Measurements from ENCODE around the gene HS1BP3.

Gene HS1BP3

GRCh38 chr2:20647738-20648137 lies 3.2 kb downstream of the HS1BP3 start:
- no peaks in the 10 kb centered on the region for H3K27me3 ChIP-seq
- peaks cover 27% of the 10 kb centered on the region for H3K36me3 ChIP-seq
- H3K27ac ChIP-seq: peak overlapping the region; percentile 19
- H3K9ac ChIP-seq: no peak overlapping the region
- H3K9me3 ChIP-seq: no peaks in the 10 kb centered on the region
- peak overlapping the region; percentile 18 for H3K4me3 ChIP-seq
- TF ChIP-seq Cebpa-rat (IDR thresholded peaks at IDR 0.05): no peak
- peaks cover 5% of the 10 kb centered on the region; the same call in 1 of the 2 replicates for H4K20me1 ChIP-seq
- H3K4me1 ChIP-seq: peaks cover 62% of the 10 kb centered on the region
- H3K4me2 ChIP-seq: peak overlapping the region; percentile 98

GRCh38 chr2:20647211-20647610 lies 3.7 kb downstream of the HS1BP3 start:
- peak overlapping the region; percentile 98 for H3K4me2 ChIP-seq
- peak overlapping the region; percentile 49 for H3K9ac ChIP-seq
- peak overlapping the region; percentile 18 for H3K4me3 ChIP-seq
- peaks cover 67% of the 10 kb centered on the region for H3K4me1 ChIP-seq
- TF ChIP-seq Cebpa-rat (IDR thresholded peaks at IDR 0.05): no peak
- peaks cover 27% of the 10 kb centered on the region for H3K36me3 ChIP-seq
- peaks cover 11% of the 10 kb centered on the region for H4K20me1 ChIP-seq
- no peaks in the 10 kb centered on the region for H3K9me3 ChIP-seq
- peak overlapping the region; percentile 79 for H3K27ac ChIP-seq
- no peaks in the 10 kb centered on the region for H3K27me3 ChIP-seq

GRCh38 chr2:20646446-20646845 lies 4.5 kb downstream of the HS1BP3 start:
- Histone ChIP-seq H3K4me1 (peaks cover 70% of the 10 kb centered on the region), H4K20me1 (peaks cover 18% of the 10 kb centered on the region), H3K4me3 (no peak overlapping the region), H3K36me3 (peaks cover 29% of the 10 kb centered on the region), H3K27me3 (no peaks in the 10 kb centered on the region), H3K4me2 (peak overlapping the region; percentile 98), H3K9ac (peak overlapping the region; percentile 49; the same call in 1 of the 2 replicates), H3K9me3 (no peaks in the 10 kb centered on the region), H3K27ac (peak overlapping the region; percentile 79)
- no peak for TF ChIP-seq Cebpa-rat (IDR thresholded peaks at IDR 0.05)

- Histone ChIP-seq H3K4me2 (peak overlapping the region; percentile 98), H3K27me3 (no peaks in the 10 kb centered on the region), H3K4me1 (peaks cover 73% of the 10 kb centered on the region), H3K9ac (0 out of 2 replicates have a peak overlapping the region, but pooled peaks have one; percentile 20), H3K9me3 (no peaks in the 10 kb centered on the region), H3K4me3 (no peak overlapping the region), H3K27ac (0 out of 2 replicates have a peak overlapping the region, but pooled peaks have one; percentile 79), H4K20me1 (peaks cover 25% of the 10 kb centered on the region), H3K36me3 (peaks cover 34% of the 10 kb centered on the region)
- no peak for TF ChIP-seq Cebpa-rat (IDR thresholded peaks at IDR 0.05)
These were observed 5.1 kb downstream of the HS1BP3 start for GRCh38 chr2:20645761-20646160.

- no peak overlapping the region for H3K9ac ChIP-seq
- peaks cover 38% of the 10 kb centered on the region for H3K36me3 ChIP-seq
- TF ChIP-seq Cebpa-rat (IDR thresholded peaks at IDR 0.05): no peak
- H4K20me1 ChIP-seq: peaks cover 29% of the 10 kb centered on the region
- 0 out of 2 replicates have a peak overlapping the region, but pooled peaks have one; percentile 79 for H3K27ac ChIP-seq
- no peak overlapping the region for H3K4me3 ChIP-seq
- H3K27me3 ChIP-seq: no peaks in the 10 kb centered on the region
- no peak overlapping the region for H3K4me2 ChIP-seq
- peaks cover 75% of the 10 kb centered on the region for H3K4me1 ChIP-seq
- no peaks in the 10 kb centered on the region for H3K9me3 ChIP-seq
These were observed 5.6 kb downstream of the HS1BP3 start for GRCh38 chr2:20645301-20645701.

GRCh38 chr2:20643826-20644225 lies 7.1 kb downstream of the HS1BP3 start:
- Histone ChIP-seq H3K4me3 (no peak overlapping the region), H3K27me3 (no peaks in the 10 kb centered on the region), H3K4me1 (peaks cover 73% of the 10 kb centered on the region), H3K36me3 (peaks cover 53% of the 10 kb centered on the region), H3K9ac (no peak overlapping the region), H3K9me3 (no peaks in the 10 kb centered on the region), H4K20me1 (peaks cover 42% of the 10 kb centered on the region), H3K4me2 (no peak overlapping the region), H3K27ac (no peak overlapping the region)
- no peak for TF ChIP-seq Cebpa-rat (IDR thresholded peaks at IDR 0.05)

- Histone ChIP-seq H3K4me3 (no peak overlapping the region), H3K27me3 (no peaks in the 10 kb centered on the region), H3K9me3 (no peaks in the 10 kb centered on the region), H3K9ac (0 out of 2 replicates have a peak overlapping the region, but pooled peaks have one; percentile 10), H3K4me1 (peaks cover 71% of the 10 kb centered on the region), H4K20me1 (peaks cover 50% of the 10 kb centered on the region), H3K27ac (no peak overlapping the region), H3K36me3 (peaks cover 61% of the 10 kb centered on the region), H3K4me2 (no peak overlapping the region)
- no peak for TF ChIP-seq Cebpa-rat (IDR thresholded peaks at IDR 0.05)
These were observed 7.8 kb downstream of the HS1BP3 start for GRCh38 chr2:20643060-20643459.

GRCh38 chr2:20642055-20642971 lies 8.6 kb downstream of the HS1BP3 start:
- peak overlapping the region; percentile 66 for H3K4me2 ChIP-seq
- peaks cover 67% of the 10 kb centered on the region for H3K36me3 ChIP-seq
- no peak for TF ChIP-seq Cebpa-rat (IDR thresholded peaks at IDR 0.05)
- H3K9me3 ChIP-seq: no peaks in the 10 kb centered on the region
- H3K27ac ChIP-seq: no peak overlapping the region
- 0 out of 2 replicates have a peak overlapping the region, but pooled peaks have one; percentile 10 for H3K9ac ChIP-seq
- peaks cover 53% of the 10 kb centered on the region for H4K20me1 ChIP-seq
- H3K4me3 ChIP-seq: no peak overlapping the region
- no peaks in the 10 kb centered on the region for H3K27me3 ChIP-seq
- H3K4me1 ChIP-seq: peaks cover 64% of the 10 kb centered on the region

- H3K9me3 ChIP-seq: no peaks in the 10 kb centered on the region
- peaks cover 71% of the 10 kb centered on the region for H3K36me3 ChIP-seq
- H3K27me3 ChIP-seq: no peaks in the 10 kb centered on the region
- H3K4me2 ChIP-seq: peak overlapping the region; percentile 66
- H4K20me1 ChIP-seq: peaks cover 53% of the 10 kb centered on the region
- no peak for TF ChIP-seq Cebpa-rat (IDR thresholded peaks at IDR 0.05)
- peak overlapping the region; percentile 42; the same call in 1 of the 2 replicates for H3K27ac ChIP-seq
- peaks cover 54% of the 10 kb centered on the region for H3K4me1 ChIP-seq
- peak overlapping the region; percentile 16; the same call in 1 of the 2 replicates for H3K9ac ChIP-seq
- no peak overlapping the region for H3K4me3 ChIP-seq
These were observed 9.5 kb downstream of the HS1BP3 start for GRCh38 chr2:20641123-20641985.

Measured in BLaER1 (cell line).